ENCODE measurements around the gene SPTBN1. TPM values are rescaled to one million over a fixed set of nuclear protein-coding genes. Genes with fewer than 3 reads are reported as not detected.

SPTBN1 gene
- total RNA-seq, 4 donors from 2014 or later, result 65.0 to 217 (median 85.3) TPM

DNA sequence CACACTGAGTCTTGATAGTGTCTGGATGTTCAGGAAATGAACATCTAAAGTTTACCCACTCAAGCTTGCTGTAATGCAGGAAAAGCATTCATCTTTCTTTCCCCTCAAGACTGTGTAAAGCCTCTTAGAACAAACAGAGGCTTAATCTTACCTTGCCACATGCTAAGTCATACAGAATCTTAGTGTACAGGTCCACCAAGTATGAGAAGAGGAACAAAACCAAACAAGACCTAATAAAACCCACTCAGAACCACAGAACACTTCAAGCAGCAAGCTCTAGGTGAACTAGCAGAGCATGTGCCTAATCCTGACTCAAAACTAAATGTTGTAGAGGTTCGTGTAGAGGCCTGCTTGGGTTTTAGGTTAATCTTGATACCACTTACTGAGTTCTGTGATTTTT, 97.6 kb downstream of the SPTBN1 start:
- Histone ChIP-seq H3K27me3 (no peaks in the 10 kb centered on the region), H3K9me3 (no peaks in the 10 kb centered on the region), H3K4me3 (no peak overlapping the region), H3K27ac (no peak overlapping the region), H3K36me3 (no peaks in the 10 kb centered on the region), H3K4me1 (peaks cover 7 to 60% (median 33%) of the 10 kb centered on the region in 3 donors)
- no peak for DNase-seq
- WGBS, 2 donors, result 55 to 89% methylated on average over 1 of the region's 1 CpG
- intact Hi-C loops (cut with DNase I), result no loop called here
- no peak for TF ChIP-seq POLR2A (IDR thresholded peaks at IDR 0.05)
- TF ChIP-seq, protein P1, sequence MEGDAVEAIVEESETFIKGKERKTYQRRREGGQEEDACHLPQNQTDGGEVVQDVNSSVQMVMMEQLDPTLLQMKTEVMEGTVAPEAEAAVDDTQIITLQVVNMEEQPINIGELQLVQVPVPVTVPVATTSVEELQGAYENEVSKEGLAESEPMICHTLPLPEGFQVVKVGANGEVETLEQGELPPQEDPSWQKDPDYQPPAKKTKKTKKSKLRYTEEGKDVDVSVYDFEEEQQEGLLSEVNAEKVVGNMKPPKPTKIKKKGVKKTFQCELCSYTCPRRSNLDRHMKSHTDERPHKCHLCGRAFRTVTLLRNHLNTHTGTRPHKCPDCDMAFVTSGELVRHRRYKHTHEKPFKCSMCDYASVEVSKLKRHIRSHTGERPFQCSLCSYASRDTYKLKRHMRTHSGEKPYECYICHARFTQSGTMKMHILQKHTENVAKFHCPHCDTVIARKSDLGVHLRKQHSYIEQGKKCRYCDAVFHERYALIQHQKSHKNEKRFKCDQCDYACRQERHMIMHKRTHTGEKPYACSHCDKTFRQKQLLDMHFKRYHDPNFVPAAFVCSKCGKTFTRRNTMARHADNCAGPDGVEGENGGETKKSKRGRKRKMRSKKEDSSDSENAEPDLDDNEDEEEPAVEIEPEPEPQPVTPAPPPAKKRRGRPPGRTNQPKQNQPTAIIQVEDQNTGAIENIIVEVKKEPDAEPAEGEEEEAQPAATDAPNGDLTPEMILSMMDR (IDR thresholded peaks at IDR 0.05), result no peak

DNA sequence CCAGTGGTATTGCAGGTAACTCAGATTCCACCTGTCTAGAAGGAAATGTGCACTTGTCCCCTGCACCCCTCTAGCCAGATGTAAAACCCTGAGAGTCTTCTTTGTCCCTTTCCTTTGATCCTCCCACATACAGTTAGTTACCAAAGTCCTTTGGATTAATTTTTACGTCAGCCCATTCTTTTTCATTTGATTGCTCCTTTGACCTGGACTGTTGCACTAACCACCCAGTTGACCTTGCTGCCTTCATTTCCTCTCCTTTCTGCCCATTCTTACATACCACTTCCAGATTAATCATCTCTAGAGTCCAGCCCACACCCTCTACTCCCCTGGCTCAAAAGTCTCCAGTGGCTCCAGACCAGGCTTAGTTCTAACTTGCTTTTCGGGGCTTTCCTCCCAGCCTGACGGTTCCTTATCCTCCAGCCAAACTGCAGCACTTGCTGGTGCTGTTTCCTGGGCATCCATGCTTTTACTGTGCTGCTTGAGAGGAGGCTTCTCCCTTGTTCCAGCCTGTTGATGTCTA, 99.3 kb downstream of the SPTBN1 start:
- H3K27me3 ChIP-seq, result no peaks in the 10 kb centered on the region
- intact Hi-C loops (cut with DNase I), result no loop called here
- no peak for TF ChIP-seq POLR2A (IDR thresholded peaks at IDR 0.05)
- TF ChIP-seq, protein P1 (IDR thresholded peaks at IDR 0.05), result no peak
- no peak overlapping the region for H3K4me3 ChIP-seq
- peaks cover 7 to 69% (median 41%) of the 10 kb centered on the region in 3 donors for H3K4me1 ChIP-seq
- WGBS, 2 donors, result 19 to 27% methylated on average over 3 of the region's 3 CpGs
- DNase-seq, result no peak
- peak overlapping the region in 3 of 4 donors; percentile 24 to 97 (median 96) for H3K27ac ChIP-seq
- H3K9me3 ChIP-seq, result no peaks in the 10 kb centered on the region
- no peaks in the 10 kb centered on the region for H3K36me3 ChIP-seq

DNA sequence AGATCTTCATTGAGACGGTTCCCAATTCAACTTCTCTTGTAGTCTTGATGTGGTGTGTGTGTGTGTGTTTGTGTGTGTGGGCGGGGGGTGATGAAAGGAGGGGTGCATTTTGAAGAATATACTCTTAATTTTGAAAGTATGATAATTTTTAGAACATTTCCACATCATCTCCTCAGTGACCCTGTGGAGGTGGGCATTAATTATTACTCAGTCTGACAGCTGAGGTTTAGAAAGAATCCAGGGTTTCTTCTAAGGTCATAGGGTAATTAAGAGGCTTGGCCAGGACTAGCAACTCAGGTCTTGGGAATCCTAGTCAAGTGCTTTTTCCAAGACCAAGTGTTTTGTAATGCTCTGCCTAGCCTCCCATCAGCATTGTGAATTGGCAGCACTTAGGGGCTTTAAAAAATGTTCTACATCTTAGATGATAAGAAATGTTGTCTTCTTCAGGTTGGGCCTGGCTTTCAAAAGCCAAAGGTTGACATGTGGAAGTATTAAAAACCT, 100.5 kb downstream of the SPTBN1 start:
- H3K4me1 ChIP-seq, result peaks cover 12 to 69% (median 40%) of the 10 kb centered on the region in 3 donors
- no peaks in the 10 kb centered on the region for H3K9me3 ChIP-seq
- intact Hi-C loops (cut with DNase I), result no loop called here
- peak overlapping the region in 1 of 4 donors; percentile 74 for H3K4me3 ChIP-seq
- 81 to 89% methylated on average over 2 of the region's 2 CpGs for WGBS, 2 donors
- no peak for DNase-seq
- no peak for TF ChIP-seq POLR2A (IDR thresholded peaks at IDR 0.05)
- TF ChIP-seq, protein P1 (IDR thresholded peaks at IDR 0.05), result no peak
- no peaks in the 10 kb centered on the region for H3K27me3 ChIP-seq
- peak overlapping the region in 3 of 4 donors; percentile 96 to 98 (median 97) for H3K27ac ChIP-seq
- H3K36me3 ChIP-seq, result no peaks in the 10 kb centered on the region

DNA sequence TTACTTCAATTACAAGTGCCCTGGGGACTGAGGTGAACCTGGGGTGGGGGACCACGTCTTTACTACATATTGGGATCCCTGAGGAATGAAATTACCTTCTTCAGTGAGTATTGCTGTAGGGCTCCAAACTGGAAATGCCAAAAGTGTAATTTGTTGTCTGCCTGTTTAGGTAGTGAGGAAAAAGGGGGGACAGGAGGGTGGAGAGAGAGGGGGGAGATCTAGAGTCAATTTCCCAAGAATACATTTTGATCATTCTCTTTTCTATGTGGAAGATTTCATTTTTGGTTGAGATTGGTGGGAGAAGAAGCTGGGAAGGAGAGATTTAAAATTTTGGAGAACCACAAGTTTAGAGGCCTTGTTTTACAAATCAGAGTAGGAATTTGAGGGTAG, 101.1 kb downstream of the SPTBN1 start:
- 44 to 56% methylated on average over 1 of the region's 1 CpG for WGBS, 2 donors
- Histone ChIP-seq H3K4me3 (peak overlapping the region; percentile 54 to 74 (median 68)), H3K27ac (peak overlapping the region; percentile 88 to 98 (median 96)), H3K4me1 (peaks cover 12 to 71% (median 45%) of the 10 kb centered on the region in 3 donors), H3K27me3 (no peaks in the 10 kb centered on the region), H3K9me3 (no peaks in the 10 kb centered on the region), H3K36me3 (no peaks in the 10 kb centered on the region)
- no peak for TF ChIP-seq POLR2A (IDR thresholded peaks at IDR 0.05)
- TF ChIP-seq, protein P1 (IDR thresholded peaks at IDR 0.05), result peak in 1 of 6 experiments; percentile 1
- no peak for DNase-seq
- intact Hi-C loops (cut with DNase I), result no loop called here

DNA sequence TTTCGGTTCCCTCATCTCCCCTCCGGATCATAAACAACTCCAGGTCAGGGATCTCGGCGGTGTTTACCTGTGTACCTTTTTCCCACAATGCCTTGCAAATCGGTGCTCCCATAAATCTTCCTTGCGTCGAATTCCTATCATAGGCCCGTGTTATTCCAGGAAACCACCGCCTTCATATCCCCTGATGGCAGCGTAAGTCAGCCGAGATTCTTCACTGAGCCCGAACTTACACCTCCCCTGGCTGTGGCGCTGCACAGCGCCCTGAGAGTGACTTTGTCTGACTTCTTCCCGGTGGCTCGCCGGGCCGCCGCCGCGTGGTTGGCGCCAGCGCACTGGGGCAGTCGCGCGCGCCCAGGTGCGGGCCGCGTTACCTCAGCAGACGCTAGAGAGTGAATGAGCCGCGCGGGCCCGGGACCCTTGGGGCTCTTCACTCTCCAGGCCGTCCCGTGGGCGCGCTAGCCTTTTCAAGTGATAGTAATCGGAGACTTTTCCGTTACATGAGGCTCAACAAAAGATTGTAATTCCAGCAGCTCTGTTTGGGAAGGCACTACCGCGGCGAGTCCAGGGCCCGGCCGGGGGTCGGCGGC, 101.6 kb downstream of the SPTBN1 start:
- Histone ChIP-seq H3K4me1 (peaks cover 12 to 75% (median 45%) of the 10 kb centered on the region in 3 donors), H3K27ac (peak overlapping the region; percentile 88 to 98 (median 96)), H3K4me3 (peak overlapping the region; percentile 54 to 74 (median 68)), H3K9me3 (no peaks in the 10 kb centered on the region), H3K27me3 (no peaks in the 10 kb centered on the region), H3K36me3 (no peaks in the 10 kb centered on the region)
- intact Hi-C loops (cut with DNase I), result no loop called here
- WGBS, 2 donors, result 10 to 13% methylated on average over 9 to 25 of the region's 48 CpGs
- TF ChIP-seq, protein P1 (IDR thresholded peaks at IDR 0.05), result peak in 3 of 6 experiments; percentile 3 to 30 (median 14)
- no peak for TF ChIP-seq POLR2A (IDR thresholded peaks at IDR 0.05)
- DNase-seq, result peak; percentile 12
